HG03442 (cell line): ENCODE data around the gene ATG2A.
A peak's percentile ranks its signal among the peaks of the same experiment; 100 is the strongest.

Source experiments
- ATAC-seq: cut with Tn5 transposase; IDR thresholded peaks from one replicate; pipeline ENCODE4 v1.9.1; 2021; ENCODE audit warnings: mild to moderate bottlenecking, moderate library complexity; ENCODE audit not compliant: unreplicated experiment

The ATG2A gene

GRCh38 chr11:64925536-64926436, 8.8 kb upstream of the ATG2A start:
- ATAC-seq = no peak

DNA sequence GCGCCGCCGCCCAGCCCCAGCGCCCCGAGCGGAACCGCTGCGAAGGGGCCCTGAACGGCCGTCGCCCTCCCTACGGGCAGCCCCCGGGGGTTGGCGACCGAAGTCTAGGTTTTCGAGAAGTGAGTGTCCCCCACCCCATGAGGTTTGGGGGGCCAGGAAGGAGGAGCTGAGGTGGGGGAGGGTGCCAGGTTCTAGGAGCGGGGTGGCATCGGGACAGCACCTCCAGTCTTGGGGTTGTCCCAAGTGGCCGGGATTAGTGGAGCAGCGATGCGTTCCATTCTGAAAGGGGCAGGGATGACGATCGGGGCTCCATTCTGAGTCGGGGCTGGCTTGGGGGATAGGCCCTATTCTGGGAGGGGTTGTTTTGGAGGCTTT, 7.9 kb upstream of the ATG2A start:
- ATAC-seq = no peak

DNA sequence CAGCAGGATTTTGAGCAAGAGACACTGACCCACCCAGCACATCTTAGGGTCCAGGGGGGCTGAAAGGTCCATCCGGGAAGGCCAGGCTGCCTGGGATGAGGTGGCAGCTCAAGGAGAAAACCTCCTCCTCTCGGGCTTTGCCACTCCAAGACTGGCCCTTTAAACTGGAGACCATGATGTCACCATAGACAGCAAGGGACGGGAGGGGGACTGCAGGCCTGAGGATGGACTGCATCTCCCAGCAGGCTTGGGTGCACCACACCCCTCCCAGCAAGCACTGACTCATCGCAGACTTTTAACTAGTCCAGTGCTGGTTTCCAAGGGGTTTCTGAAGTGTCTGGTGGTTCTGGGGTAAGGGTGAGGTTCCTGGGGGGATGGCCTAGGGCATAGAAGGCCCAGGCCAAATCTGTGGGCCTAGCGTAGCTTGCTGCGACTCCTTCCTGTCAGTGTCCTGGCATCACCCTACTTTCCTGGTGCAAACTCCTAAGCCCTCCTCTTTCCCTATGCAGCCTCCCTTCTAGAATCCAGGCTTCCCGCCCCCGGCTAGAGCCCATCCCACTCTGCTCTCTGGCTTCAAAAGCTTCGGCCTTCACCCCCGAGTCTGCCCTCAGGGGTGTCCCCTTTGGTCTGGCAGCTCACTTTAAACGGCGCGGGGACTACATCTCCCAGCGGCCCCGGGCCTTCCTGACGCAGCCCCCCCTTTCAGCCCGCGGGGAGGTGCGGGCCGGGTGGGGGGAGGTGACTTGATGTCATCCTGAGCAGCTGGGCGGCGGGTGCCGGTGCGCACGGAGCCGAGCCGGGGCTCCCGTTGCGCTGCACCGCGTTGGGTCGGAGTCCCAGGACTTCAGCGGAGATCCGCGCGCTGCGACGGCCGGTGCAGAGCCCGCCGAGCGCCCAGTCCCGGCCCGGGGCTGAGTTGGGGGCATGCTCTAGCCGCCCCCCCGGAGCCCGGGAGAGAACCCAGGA, 7.2 kb upstream of the ATG2A start, which contains the start of gene PPP2R5B:
Gene PPP2R5B (plus strand): TSS at position 746 of the 966 bp plus-strand sequence. CDS start 1,046 bp downstream, outside the sequence.
- peak; percentile 76 for ATAC-seq

DNA sequence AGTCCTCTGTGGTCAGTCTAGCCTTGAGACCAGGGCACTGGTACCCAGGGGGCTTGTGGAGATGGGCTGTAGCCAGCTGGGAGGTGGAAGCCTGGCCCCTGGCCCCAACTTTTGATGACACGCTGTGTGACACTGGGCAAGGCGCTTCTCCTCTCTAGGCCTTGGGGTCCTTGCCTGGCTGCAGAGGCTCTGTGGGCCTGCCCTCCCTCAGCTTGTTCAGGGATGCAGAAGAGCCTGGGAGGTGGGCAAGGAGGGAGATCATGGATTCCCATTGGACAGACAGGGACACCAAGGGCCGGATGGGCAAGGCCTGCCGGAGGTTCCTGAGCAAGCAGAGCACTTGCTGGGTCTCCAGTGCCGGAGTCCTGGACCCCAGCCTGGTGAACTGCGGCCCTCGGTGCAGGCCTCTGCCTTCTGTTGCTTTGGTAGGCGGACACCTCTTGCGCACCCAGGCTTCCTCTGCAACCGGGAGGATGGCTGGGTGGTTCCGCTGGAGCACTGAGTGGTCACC, 6.2 kb upstream of the ATG2A start:
- ATAC-seq = no peak

DNA sequence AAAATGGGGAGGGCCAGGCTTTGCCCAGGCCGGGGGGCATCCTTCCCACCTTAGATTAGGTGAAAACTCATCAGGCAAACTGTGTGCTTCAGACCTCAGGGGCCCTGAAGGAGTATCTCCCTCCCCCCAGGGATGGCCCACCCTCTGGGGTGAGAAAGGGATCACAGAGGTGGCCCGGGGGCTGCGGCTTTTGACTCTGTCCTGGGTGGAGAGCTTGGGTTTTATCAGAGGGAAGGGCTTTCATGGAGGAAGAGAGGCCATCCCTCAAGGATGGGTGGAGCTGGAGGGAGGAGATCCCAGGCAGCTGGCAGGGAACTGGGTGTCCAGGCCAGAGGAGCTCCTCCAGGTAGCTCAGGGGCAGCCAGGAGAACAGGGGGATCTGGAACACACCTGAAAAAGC, 4.4 kb upstream of the ATG2A start:
- no peak for ATAC-seq

GRCh38 chr11:64920124-64920523, 3.1 kb upstream of the ATG2A start:
- ATAC-seq = no peak

GRCh38 chr11:64919627-64920026, 2.6 kb upstream of the ATG2A start:
- ATAC-seq = no peak

DNA sequence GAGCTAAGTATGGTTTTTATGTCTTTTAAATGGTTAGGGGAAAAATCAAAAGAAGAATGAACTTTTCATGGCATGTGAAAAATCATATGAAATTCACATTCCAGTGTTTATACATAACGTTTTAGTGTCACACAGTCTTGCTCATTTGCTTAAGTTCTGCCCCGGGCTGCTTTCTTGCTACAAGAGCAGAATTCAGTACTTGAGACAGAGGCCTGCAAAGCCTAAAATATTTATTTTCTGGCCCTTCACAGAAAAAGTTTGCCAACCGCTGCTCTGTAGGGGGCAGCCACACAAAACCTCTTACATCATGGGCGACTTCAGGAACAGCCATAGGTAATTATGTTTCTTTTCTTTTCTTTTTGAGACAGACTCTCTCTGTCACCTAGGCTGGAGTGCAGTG, 1.0 kb upstream of the ATG2A start:
- no peak for ATAC-seq

DNA sequence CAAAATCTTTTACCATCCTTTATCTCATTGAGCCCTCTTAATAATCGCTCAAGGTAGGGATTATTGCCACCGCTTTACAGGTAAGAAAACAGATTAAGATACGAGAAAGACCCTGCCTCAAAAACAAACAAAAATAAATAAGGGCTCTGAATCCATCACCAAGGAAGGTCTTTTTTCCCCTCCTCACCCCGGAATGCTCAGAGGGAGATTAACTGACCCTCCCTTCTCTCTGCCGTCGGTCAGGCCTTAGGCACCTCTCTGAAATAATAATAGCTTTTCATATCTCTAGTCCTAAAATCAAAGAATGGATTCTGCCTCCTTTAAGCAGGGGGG, 620 bp upstream of the ATG2A start:
- no peak for ATAC-seq

GRCh38 chr11:64916040-64916774, 802 bp downstream of the ATG2A start:
- ATAC-seq = no peak

- ATAC-seq = no peak
Observed at GRCh38 chr11:64915376-64915887, 1.6 kb downstream of the ATG2A start.

DNA sequence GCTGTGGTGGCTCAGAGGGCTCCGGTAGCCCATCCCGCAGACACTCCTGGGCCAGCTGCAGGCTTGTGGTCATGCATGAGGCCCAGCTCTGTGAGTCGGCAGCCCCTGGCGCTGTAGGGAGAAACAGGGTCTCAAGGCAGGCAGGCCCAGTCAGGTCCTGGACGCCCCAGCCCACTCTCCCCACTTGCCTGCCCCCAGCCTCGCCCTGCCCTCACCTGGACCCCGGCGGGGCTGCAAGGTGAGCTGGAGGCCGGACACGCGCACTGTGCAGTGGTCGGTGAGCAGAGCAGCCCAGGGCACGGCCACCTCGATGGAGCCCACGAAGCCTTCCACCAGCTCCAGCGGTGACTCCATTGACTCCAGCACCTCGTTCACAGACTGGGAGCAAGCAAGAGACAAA, 2.9 kb downstream of the ATG2A start:
- no peak for ATAC-seq

DNA sequence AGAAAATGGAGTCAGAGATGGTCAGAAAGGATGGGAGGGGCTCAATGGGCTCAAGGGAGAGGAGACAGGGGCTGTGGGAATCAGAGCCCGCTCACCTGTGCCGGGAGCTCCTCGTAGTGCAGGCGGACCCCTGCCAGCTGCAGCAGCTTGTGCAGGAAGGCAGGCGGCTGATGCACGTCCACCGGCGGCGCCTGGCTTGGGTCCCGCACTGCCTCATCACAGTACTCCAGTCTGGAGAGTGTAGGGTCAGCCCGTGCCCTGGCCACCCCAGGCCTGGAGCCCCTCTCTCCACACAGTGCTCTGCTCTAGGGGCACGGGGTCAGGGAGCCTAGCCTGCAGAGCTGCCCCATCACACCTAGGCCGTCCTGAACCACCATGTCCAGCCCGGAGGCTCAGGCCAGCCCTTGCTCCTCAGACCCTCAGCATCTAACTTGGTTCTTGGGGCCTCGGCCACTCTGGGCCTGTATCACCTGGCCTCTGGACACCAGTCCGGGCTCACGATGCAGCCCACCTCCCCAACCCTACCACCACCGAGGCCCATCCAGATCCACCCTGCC, 3.8 kb downstream of the ATG2A start:
- no peak for ATAC-seq

GRCh38 chr11:64911689-64912088, 5.3 kb downstream of the ATG2A start:
- no peak for ATAC-seq

DNA sequence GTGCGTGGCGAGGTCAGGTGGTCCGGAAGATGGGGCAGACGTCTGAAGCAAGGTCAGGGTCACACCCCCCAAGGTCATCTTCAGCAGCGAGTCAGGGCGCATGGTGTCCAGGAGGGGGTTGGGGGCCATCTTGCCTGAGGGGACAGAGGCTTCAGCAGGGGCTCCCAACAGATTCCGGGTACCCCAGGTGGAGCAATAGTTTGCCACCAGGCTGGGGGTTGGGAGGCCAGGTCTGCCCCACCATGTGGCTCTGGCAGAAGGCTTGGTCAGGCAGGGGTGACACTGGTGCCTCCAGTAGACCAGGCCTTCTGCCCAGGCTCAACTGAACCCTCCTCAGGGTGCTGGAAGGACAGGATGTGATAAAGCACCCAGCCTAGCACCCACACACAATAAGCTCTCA, 5.9 kb downstream of the ATG2A start:
- ATAC-seq = no peak

- no peak for ATAC-seq
Observed at GRCh38 chr11:64910451-64911093, 6.4 kb downstream of the ATG2A start.

- no peak for ATAC-seq
Observed at GRCh38 chr11:64909653-64910343, 7.2 kb downstream of the ATG2A start.

DNA sequence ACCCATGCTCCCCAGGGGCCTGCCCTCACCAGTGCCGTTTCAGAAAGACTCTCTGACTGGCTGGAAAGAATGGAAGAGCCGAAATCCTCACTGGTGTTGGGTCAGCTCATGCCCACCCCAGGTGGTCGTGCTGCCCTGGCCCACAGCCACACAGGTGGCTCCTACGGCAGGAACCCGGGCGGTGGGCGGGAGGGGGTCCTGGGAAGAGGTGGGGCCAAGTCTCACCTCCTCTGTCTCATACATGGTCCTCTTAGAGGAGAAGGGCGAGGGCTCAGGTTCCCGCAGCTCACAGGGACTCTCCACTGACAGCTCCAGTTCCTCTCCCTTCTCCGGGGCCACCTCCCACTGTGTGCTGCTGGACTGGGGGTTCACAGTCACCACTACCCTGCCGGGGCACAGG, 8.2 kb downstream of the ATG2A start:
- no peak for ATAC-seq

DNA sequence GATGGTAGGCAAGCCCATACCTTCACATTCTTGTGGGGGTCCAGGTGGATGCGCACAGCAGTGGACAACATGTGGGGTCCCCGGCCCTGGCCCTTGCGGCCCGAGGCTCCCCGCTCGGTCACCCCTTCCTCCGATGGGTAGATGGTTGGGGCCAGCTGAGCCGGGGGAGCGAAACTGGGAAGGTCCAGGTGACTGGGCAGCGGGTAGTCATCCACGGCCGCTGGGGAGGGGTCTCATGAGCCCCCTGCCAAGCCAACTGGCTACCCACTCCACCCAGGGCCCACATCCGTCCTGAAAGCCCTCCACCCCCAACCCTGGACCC, 10.7 kb downstream of the ATG2A start:
- ATAC-seq = no peak
